HEK293 (cell line): Measurements from ENCODE around the gene MAGI1.

ENCODE experiments used
- CTCF ChIA-PET: fragments of 350-600 bp; formaldehyde crosslinking; extraction: SDS; loops from one replicate; lab custom pipeline; 2021; ENCODE audit warnings: antibody characterized with exemption; lab: Yijun Ruan, JAX
- POLR2A ChIA-PET: fragments of 300-600 bp; formaldehyde crosslinking; extraction: SDS; loops from one replicate; lab custom pipeline; 2020; ENCODE audit warnings: antibody characterized with exemption, inconsistent platforms; lab: Yijun Ruan, JAX
- H3K27ac ChIP-seq: fragments of 200-500 bp; sonication (Bioruptor generic); 2 replicates; pipeline ENCODE4 v1.5.1; 2014; ENCODE audit warnings: low read depth, low read length, control low read depth, inconsistent platforms; ENCODE audit errors: extremely low read depth
- H3K36me3 ChIP-seq, 2 experiments: fragments of 200-500 bp in 1 of 2; sonication (Bioruptor generic) in 1 of 2; 1 replicate in 1 of 2; 2 replicates in 1 of 2; pipeline ENCODE4 v1.5.1; 2014 to 2017; ENCODE audit warnings: inconsistent platforms in 2 of 2, low read length in 2 of 2; ENCODE audit not compliant: control insufficient read depth in 2 of 2, insufficient read depth in 1 of 2
- H3K4me1 ChIP-seq: fragments of 200-500 bp; sonication (Bioruptor generic); 2 replicates; pipeline ENCODE4 v1.5.1; 2014; ENCODE audit warnings: mild to moderate bottlenecking, low read length, inconsistent platforms; ENCODE audit not compliant: control insufficient read depth, insufficient read depth
- H3K4me3 ChIP-seq: 2 replicates; pipeline ENCODE4 v1.5.1; 2011; ENCODE audit warnings: low read depth, mild to moderate bottlenecking, control low read depth, low read length, moderate library complexity
- H3K9me3 ChIP-seq: fragments of 200-500 bp; sonication (Bioruptor generic); 2 replicates; pipeline ENCODE4 v1.5.1; 2014; ENCODE audit warnings: low read depth, low read length, inconsistent platforms; ENCODE audit not compliant: control insufficient read depth, insufficient read depth
- BCL11A ChIP-seq: fragments of 450-650 bp; formaldehyde crosslinking; IDR thresholded peaks from 2 replicates; pipeline ENCODE4 v1.5.1; 2016; ENCODE audit warnings: low read depth, missing biosample characterization, missing genetic modification characterization
- MYNN ChIP-seq: fragments of 450-650 bp; formaldehyde crosslinking; IDR thresholded peaks from 2 replicates; pipeline ENCODE4 v1.5.1; 2016; ENCODE audit warnings: missing biosample characterization, missing genetic modification characterization, borderline replicate concordance
- OSR2 ChIP-seq: fragments of 450-650 bp; formaldehyde crosslinking; IDR thresholded peaks from 2 replicates; pipeline ENCODE4 v1.5.1; 2016; ENCODE audit warnings: missing biosample characterization, missing genetic modification characterization
- OVOL3 ChIP-seq: fragments of 450-650 bp; formaldehyde crosslinking; IDR thresholded peaks from 2 replicates; pipeline ENCODE4 v1.5.1; 2016; ENCODE audit warnings: missing biosample characterization, missing genetic modification characterization
- PRDM4 ChIP-seq: fragments of 450-650 bp; formaldehyde crosslinking; IDR thresholded peaks from 2 replicates; pipeline ENCODE4 v1.5.1; 2017; ENCODE audit warnings: missing biosample characterization, missing genetic modification characterization
- YY1 ChIP-seq: fragments of 450-650 bp; formaldehyde crosslinking; IDR thresholded peaks from 2 replicates; pipeline ENCODE4 v1.5.1; 2018; ENCODE audit warnings: missing biosample characterization, missing genetic modification characterization
- ZBTB21 ChIP-seq: fragments of 450-650 bp; formaldehyde crosslinking; IDR thresholded peaks from 2 replicates; pipeline ENCODE4 v1.5.1; 2017; ENCODE audit warnings: missing biosample characterization, missing genetic modification characterization
- ZBTB7A ChIP-seq: fragments of 450-650 bp; formaldehyde crosslinking; IDR thresholded peaks from 2 replicates; pipeline ENCODE4 v1.5.1; 2016; ENCODE audit warnings: low read depth, missing biosample characterization, missing genetic modification characterization
- ZNF112 ChIP-seq: fragments of 450-650 bp; formaldehyde crosslinking; IDR thresholded peaks from 2 replicates; pipeline ENCODE4 v1.5.0; 2017; ENCODE audit warnings: missing biosample characterization, missing genetic modification characterization
- ZNF391 ChIP-seq: fragments of 450-650 bp; formaldehyde crosslinking; IDR thresholded peaks from 2 replicates; pipeline ENCODE4 v1.5.1; 2016; ENCODE audit warnings: low read depth, missing biosample characterization, missing genetic modification characterization, borderline replicate concordance
- ZNF48 ChIP-seq: fragments of 450-650 bp; formaldehyde crosslinking; IDR thresholded peaks from 2 replicates; pipeline ENCODE4 v1.5.1; 2016; ENCODE audit warnings: missing biosample characterization, missing genetic modification characterization
- ZNF548 ChIP-seq: fragments of 450-650 bp; formaldehyde crosslinking; IDR thresholded peaks from 2 replicates; pipeline ENCODE4 v1.5.1; 2016; ENCODE audit warnings: missing biosample characterization, missing genetic modification characterization
- ZNF621 ChIP-seq: fragments of 450-650 bp; formaldehyde crosslinking; IDR thresholded peaks from 2 replicates; pipeline ENCODE4 v1.5.1; 2017; ENCODE audit warnings: missing biosample characterization, missing genetic modification characterization
- ZNF692 ChIP-seq: fragments of 450-650 bp; formaldehyde crosslinking; IDR thresholded peaks from 2 replicates; pipeline ENCODE4 v1.5.1; 2016; ENCODE audit warnings: missing biosample characterization, missing genetic modification characterization
- ZSCAN30 ChIP-seq: fragments of 450-650 bp; IDR thresholded peaks from 2 replicates; pipeline ENCODE4 v1.5.1; 2018; ENCODE audit warnings: missing biosample characterization, mild to moderate bottlenecking, missing genetic modification characterization, moderate library complexity
- TF ChIP-seq, protein P1 (sequence below): fragments of 450-650 bp; formaldehyde crosslinking; IDR thresholded peaks from 2 replicates; pipeline ENCODE4 v1.5.1; 2016; ENCODE audit warnings: missing biosample characterization, missing genetic modification characterization
- TF ChIP-seq, protein P2 (sequence below): fragments of 450-650 bp; formaldehyde crosslinking; IDR thresholded peaks from 2 replicates; pipeline ENCODE4 v1.5.1; 2017; ENCODE audit warnings: missing biosample characterization, missing genetic modification characterization
- TF ChIP-seq, protein P3 (sequence below): fragments of 450-650 bp; formaldehyde crosslinking; IDR thresholded peaks from 2 replicates; pipeline ENCODE4 v1.5.1; 2016; ENCODE audit warnings: missing biosample characterization, missing genetic modification characterization

The MAGI1 gene

GRCh38 chr3:65964838-65965237 is 73.9 kb downstream of the MAGI1 start:
- CTCF ChIA-PET = interaction anchor here (1.6 kb wide), 1 partner anchor 15 kb away, joined by 4 read pairs; no protein-coding TSS in a partner anchor
- no peak overlapping the region for H3K27ac ChIP-seq

More at GRCh38 chr3:65964838-65965237, 73.9 kb downstream of the MAGI1 start:
- no peak overlapping the region for H3K4me3 ChIP-seq
- no peaks in the 10 kb centered on the region for H3K36me3 ChIP-seq
- H3K4me1 ChIP-seq = 0 out of 2 replicates have a peak, but pooled peaks cover 2% of the 10 kb centered on the region
- no peak for TF ChIP-seq MYNN (tag by site-specific recombination)
- no peak for TF ChIP-seq BCL11A
- TF ChIP-seq ZBTB7A (tag by site-specific recombination) = no peak
- TF ChIP-seq ZNF621 (tag by site-specific recombination) = no peak
- no peak for TF ChIP-seq ZNF692 (tag by site-specific recombination)
- no peak for TF ChIP-seq ZNF548
- TF ChIP-seq ZNF112 (tag by site-specific recombination) = no peak
- no peak for TF ChIP-seq ZNF391 (tag by site-specific recombination)
- TF ChIP-seq, protein P1, sequence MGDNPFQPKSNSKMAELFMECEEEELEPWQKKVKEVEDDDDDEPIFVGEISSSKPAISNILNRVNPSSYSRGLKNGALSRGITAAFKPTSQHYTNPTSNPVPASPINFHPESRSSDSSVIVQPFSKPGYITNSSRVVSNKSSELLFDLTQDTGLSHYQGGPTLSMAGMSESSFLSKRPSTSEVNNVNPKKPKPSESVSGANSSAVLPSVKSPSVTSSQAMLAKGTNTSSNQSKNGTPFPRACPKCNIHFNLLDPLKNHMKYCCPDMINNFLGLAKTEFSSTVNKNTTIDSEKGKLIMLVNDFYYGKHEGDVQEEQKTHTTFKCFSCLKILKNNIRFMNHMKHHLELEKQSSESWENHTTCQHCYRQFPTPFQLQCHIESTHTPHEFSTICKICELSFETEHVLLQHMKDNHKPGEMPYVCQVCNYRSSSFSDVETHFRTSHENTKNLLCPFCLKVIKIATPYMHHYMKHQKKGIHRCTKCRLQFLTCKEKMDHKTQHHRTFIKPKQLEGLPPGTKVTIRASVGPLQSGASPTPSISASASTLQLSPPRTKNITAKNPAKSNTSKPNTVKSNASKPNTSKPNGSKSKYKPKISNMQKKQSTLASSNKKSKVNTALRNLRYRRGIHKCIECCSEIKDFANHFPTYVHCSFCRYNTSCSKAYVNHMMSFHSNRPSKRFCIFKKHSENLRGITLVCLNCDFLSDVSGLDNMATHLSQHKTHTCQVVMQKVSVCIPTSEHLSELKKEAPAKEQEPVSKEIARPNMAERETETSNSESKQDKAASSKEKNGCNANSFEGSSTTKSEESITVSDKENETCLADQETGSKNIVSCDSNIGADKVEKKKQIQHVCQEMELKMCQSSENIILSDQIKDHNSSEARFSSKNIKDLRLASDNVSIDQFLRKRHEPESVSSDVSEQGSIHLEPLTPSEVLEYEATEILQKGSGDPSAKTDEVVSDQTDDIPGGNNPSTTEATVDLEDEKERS (tag by site-specific recombination) = no peak
- TF ChIP-seq, protein P2, sequence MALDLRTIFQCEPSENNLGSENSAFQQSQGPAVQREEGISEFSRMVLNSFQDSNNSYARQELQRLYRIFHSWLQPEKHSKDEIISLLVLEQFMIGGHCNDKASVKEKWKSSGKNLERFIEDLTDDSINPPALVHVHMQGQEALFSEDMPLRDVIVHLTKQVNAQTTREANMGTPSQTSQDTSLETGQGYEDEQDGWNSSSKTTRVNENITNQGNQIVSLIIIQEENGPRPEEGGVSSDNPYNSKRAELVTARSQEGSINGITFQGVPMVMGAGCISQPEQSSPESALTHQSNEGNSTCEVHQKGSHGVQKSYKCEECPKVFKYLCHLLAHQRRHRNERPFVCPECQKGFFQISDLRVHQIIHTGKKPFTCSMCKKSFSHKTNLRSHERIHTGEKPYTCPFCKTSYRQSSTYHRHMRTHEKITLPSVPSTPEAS (tag by site-specific recombination) = no peak
- TF ChIP-seq YY1 (tag by site-specific recombination) = no peak
- no peak for TF ChIP-seq OSR2 (tag by site-specific recombination)
- no peak for TF ChIP-seq OVOL3
- TF ChIP-seq, protein P3, sequence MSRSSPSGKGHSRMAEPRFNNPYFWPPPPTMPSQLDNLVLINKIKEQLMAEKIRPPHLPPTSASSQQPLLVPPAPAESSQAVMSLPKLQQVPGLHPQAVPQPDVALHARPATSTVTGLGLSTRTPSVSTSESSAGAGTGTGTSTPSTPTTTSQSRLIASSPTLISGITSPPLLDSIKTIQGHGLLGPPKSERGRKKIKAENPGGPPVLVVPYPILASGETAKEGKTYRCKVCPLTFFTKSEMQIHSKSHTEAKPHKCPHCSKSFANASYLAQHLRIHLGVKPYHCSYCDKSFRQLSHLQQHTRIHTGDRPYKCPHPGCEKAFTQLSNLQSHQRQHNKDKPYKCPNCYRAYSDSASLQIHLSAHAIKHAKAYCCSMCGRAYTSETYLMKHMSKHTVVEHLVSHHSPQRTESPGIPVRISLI (tag by site-specific recombination) = no peak
- TF ChIP-seq PRDM4 (tag by site-specific recombination) = no peak
- TF ChIP-seq ZNF48 (tag by site-specific recombination) = no peak
- no peak for TF ChIP-seq ZBTB21 (tag by site-specific recombination)
- no peak for TF ChIP-seq ZSCAN30 (tag by site-specific recombination)
- H3K9me3 ChIP-seq = no peaks in the 10 kb centered on the region
- POLR2A ChIA-PET = no interaction called here
